Measurements from ENCODE around the gene PTGER2. TPM values are rescaled to one million over a fixed set of nuclear protein-coding genes. Genes with fewer than 3 reads are reported as not detected.

The PTGER2 gene, protein sequence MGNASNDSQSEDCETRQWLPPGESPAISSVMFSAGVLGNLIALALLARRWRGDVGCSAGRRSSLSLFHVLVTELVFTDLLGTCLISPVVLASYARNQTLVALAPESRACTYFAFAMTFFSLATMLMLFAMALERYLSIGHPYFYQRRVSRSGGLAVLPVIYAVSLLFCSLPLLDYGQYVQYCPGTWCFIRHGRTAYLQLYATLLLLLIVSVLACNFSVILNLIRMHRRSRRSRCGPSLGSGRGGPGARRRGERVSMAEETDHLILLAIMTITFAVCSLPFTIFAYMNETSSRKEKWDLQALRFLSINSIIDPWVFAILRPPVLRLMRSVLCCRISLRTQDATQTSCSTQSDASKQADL
- polyA plus RNA-seq = 2.8 TPM

- Mint-ChIP-seq H3K4me1 (peaks cover 27 to 30% (median 28%) of the 10 kb centered on the region in 3 donors), H3K9me3 (peaks cover 0 to 2% (median 0%) of the 10 kb centered on the region in 3 donors), H3K27ac (peak within 1 kb of the TSS; percentile 23 to 82 (median 58)), H3K4me3 (peak within 1 kb of the TSS; percentile 84 to 96 (median 88)), H3K36me3 (no peaks in the 10 kb centered on the region), H3K27me3 (peaks cover 53% of the 10 kb centered on the region)
Measured at GRCh38 chr14:52313903-52314594, at the start of gene PTGER2. TSS of gene PTGER2 (plus strand) at chr14:52314312. CDS start at chr14:52314549, 237 bp downstream.

DNA sequence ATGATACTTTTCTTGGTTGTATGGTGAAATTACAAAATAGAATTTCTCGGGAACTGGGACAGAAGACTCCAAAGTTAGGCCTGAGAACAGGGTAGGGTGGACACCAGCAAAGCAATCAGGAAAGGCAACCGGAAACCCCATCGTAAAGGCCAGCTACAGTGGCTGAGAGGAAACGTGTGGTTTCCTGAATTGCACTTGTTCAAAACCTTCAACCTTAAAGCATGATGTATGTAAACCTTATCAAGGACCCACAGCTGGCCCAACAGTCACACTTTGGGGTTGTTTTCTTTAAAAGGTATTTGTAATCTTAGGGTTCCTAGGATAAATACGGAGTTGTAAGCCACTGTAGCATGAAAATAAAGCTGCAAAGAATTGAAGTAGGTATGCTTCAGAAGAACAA is 48.9 kb upstream of the PTGER2 start:
- Mint-ChIP-seq H3K27ac (no peak overlapping the region), H3K27me3 (peaks cover 48% of the 10 kb centered on the region), H3K9me3 (peaks cover 0 to 3% (median 2%) of the 10 kb centered on the region in 3 donors), H3K4me1 (peaks cover 4 to 20% (median 6%) of the 10 kb centered on the region in 3 donors), H3K36me3 (no peaks in the 10 kb centered on the region), H3K4me3 (peak overlapping the region in 2 of 4 donors; percentile 18 to 25)

DNA sequence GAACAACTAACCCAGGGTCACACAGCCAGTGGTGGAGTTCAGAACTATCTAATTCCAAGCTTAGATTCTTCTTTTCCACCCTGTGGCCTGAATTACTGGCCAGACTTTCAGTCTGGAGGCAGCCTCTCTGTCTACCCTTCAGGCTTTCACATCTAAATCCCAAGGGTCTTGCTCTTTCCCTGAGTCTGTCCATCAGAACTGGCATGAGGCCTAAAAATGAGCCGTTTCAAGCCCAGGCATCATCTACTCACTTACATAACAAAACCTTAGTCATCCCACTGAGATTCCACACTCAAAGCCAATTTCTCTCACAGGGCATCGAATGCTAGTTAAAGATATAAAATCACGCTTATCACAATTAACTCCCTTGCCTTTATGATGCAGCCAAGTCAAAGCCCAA is 47.9 kb upstream of the PTGER2 start:
- Mint-ChIP-seq H3K4me3 (no peak overlapping the region), H3K4me1 (peaks cover 4 to 20% (median 6%) of the 10 kb centered on the region in 3 donors), H3K27ac (peak overlapping the region in 1 of 3 donors; percentile 28), H3K27me3 (peaks cover 48% of the 10 kb centered on the region), H3K36me3 (no peaks in the 10 kb centered on the region), H3K9me3 (peaks cover 0 to 1% (median 0%) of the 10 kb centered on the region in 3 donors)

DNA sequence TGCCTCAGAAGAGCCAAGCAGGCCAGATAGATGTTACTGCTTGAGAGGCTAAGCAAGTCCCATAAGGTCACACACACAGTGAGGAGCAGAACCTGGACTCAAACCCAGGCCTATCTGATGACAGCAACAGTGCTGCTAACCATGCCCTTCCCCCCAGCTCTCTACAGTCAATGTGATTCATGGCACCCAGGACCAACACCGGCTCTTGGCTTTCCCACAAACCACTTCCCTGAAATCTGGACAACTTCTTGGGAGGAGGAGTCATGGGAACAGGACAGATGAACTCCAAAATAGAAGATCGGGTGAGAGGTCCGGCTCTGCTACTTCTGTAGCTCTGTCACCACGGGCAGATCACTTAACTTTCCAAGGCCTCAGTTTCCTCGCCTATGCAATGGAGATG is 47.3 kb upstream of the PTGER2 start:
- Mint-ChIP-seq H3K27ac (no peak overlapping the region), H3K4me3 (no peak overlapping the region), H3K27me3 (peaks cover 48% of the 10 kb centered on the region), H3K36me3 (no peaks in the 10 kb centered on the region), H3K4me1 (peaks cover 4 to 20% (median 6%) of the 10 kb centered on the region in 3 donors), H3K9me3 (no peaks in the 10 kb centered on the region)

- peaks cover 52% of the 10 kb centered on the region for H3K27me3 Mint-ChIP-seq
- no peaks in the 10 kb centered on the region for H3K36me3 Mint-ChIP-seq
- H3K4me1 Mint-ChIP-seq = peaks cover 4 to 19% (median 5%) of the 10 kb centered on the region in 3 donors
- peak within 1 kb of the TSS in 3 of 4 donors; percentile 70 to 91 (median 70) for H3K4me3 Mint-ChIP-seq
- H3K9me3 Mint-ChIP-seq = no peaks in the 10 kb centered on the region
- peak within 1 kb of the TSS in 1 of 3 donors; percentile 70 for H3K27ac Mint-ChIP-seq
Measured at GRCh38 chr14:52267501-52268278, 46.4 kb upstream of the PTGER2 start, which contains the start of gene PTGDR. TSS of gene PTGDR (plus strand) at chr14:52267698. CDS start at chr14:52267815, 117 bp downstream.

GRCh38 chr14:52268279-52269061 is 45.6 kb upstream of the PTGER2 start:
- H3K4me3 Mint-ChIP-seq = peak overlapping the region in 3 of 4 donors; percentile 70 to 91 (median 70)
- no peak overlapping the region for H3K27ac Mint-ChIP-seq
- peaks cover 4 to 18% (median 4%) of the 10 kb centered on the region in 3 donors for H3K4me1 Mint-ChIP-seq
- H3K9me3 Mint-ChIP-seq = no peaks in the 10 kb centered on the region
- H3K27me3 Mint-ChIP-seq = peaks cover 57% of the 10 kb centered on the region
- no peaks in the 10 kb centered on the region for H3K36me3 Mint-ChIP-seq

DNA sequence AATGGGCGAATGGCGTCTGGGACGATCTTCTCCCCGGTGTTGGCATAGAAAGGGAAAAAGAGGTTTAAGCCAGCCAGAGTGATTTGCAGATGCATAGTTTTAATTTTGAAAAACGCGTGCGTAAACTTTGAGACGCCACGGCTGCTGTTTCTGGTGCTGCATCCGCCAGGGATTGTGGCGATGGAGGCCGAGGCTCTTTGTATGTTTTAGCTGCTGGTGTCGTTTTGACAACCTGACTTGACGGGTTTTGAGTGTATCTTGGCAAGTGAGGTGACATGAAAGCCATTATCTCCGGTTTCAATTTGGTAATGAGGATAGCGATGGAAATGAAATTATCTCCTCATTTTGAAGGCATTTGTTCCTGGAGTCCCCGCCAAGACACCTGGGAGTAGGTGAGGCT is 45.0 kb upstream of the PTGER2 start:
- Mint-ChIP-seq H3K27ac (no peak overlapping the region), H3K4me3 (peak overlapping the region in 3 of 4 donors; percentile 39 to 85 (median 67)), H3K9me3 (no peaks in the 10 kb centered on the region), H3K27me3 (peaks cover 58% of the 10 kb centered on the region), H3K4me1 (peaks cover 4 to 18% (median 4%) of the 10 kb centered on the region in 3 donors), H3K36me3 (no peaks in the 10 kb centered on the region)

- H3K27me3 Mint-ChIP-seq = peaks cover 57% of the 10 kb centered on the region
- peaks cover 4 to 18% (median 4%) of the 10 kb centered on the region in 3 donors for H3K4me1 Mint-ChIP-seq
- no peaks in the 10 kb centered on the region for H3K9me3 Mint-ChIP-seq
- no peak overlapping the region for H3K27ac Mint-ChIP-seq
- H3K4me3 Mint-ChIP-seq = no peak overlapping the region
- no peaks in the 10 kb centered on the region for H3K36me3 Mint-ChIP-seq
Measured at GRCh38 chr14:52269982-52270381, 44.1 kb upstream of the PTGER2 start.

GRCh38 chr14:52271538-52271937 is 42.6 kb upstream of the PTGER2 start:
- H3K36me3 Mint-ChIP-seq = no peaks in the 10 kb centered on the region
- no peak overlapping the region for H3K4me3 Mint-ChIP-seq
- H3K9me3 Mint-ChIP-seq = no peaks in the 10 kb centered on the region
- peaks cover 51% of the 10 kb centered on the region for H3K27me3 Mint-ChIP-seq
- H3K27ac Mint-ChIP-seq = no peak overlapping the region
- peaks cover 0 to 13% (median 0%) of the 10 kb centered on the region in 3 donors for H3K4me1 Mint-ChIP-seq

DNA sequence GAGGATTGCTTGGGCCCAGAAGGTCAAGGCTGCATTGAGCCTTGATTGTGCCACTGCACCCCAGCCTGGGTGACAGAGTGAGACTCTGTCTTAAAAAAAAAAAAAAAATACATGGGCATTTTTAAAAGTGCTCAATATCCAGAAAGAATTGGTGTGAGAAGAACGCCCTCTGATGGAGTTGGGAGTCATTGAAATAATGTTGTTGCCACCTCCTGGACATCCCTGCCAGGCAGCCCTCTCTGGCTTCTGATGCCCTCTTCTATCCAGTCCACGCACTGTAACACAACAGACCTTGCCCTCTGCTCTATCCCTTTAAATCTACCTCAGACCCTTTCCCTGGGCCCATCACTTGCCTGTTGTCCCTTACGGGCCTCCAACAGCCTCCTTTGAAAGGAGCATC is 41.7 kb upstream of the PTGER2 start:
- Mint-ChIP-seq H3K27ac (peak overlapping the region in 1 of 3 donors; percentile 47), H3K9me3 (no peaks in the 10 kb centered on the region), H3K27me3 (peaks cover 45% of the 10 kb centered on the region), H3K4me1 (peaks cover 0 to 13% (median 0%) of the 10 kb centered on the region in 3 donors), H3K36me3 (no peaks in the 10 kb centered on the region), H3K4me3 (peak overlapping the region in 1 of 4 donors; percentile 69)

- H3K4me1 Mint-ChIP-seq = no peaks in the 10 kb centered on the region
- H3K27ac Mint-ChIP-seq = no peak overlapping the region
Measured at GRCh38 chr14:52275372-52275771, 38.7 kb upstream of the PTGER2 start.

DNA sequence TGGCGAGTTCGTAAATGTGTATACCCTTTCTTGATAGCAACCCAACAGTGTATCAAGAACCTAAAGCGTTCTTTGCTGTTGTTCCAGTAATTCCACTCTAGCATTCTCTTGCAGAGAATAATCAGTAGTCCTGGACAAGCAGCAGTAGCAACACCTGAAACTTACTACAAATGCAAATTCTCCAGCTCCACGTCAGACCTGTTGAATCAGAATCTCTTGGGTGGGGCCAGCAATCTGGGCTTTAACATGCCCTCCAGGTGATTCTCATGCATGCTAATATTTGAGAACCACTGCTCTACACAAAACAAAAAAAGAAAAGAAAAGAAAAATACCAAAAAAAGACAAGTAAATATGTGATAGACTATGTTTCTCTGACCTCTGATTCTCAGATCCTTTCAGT is 36.6 kb upstream of the PTGER2 start:
- peaks cover 24% of the 10 kb centered on the region for H3K27me3 Mint-ChIP-seq
- H3K4me3 Mint-ChIP-seq = no peak overlapping the region
- H3K36me3 Mint-ChIP-seq = no peaks in the 10 kb centered on the region
- H3K27ac Mint-ChIP-seq = no peak overlapping the region
- H3K9me3 Mint-ChIP-seq = no peaks in the 10 kb centered on the region
- no peaks in the 10 kb centered on the region for H3K4me1 Mint-ChIP-seq

More at GRCh38 chr14:52275372-52275771, 38.7 kb upstream of the PTGER2 start:
- H3K36me3 Mint-ChIP-seq = no peaks in the 10 kb centered on the region
- H3K4me3 Mint-ChIP-seq = no peak overlapping the region
- H3K27me3 Mint-ChIP-seq = peaks cover 28% of the 10 kb centered on the region
- H3K9me3 Mint-ChIP-seq = no peaks in the 10 kb centered on the region

DNA sequence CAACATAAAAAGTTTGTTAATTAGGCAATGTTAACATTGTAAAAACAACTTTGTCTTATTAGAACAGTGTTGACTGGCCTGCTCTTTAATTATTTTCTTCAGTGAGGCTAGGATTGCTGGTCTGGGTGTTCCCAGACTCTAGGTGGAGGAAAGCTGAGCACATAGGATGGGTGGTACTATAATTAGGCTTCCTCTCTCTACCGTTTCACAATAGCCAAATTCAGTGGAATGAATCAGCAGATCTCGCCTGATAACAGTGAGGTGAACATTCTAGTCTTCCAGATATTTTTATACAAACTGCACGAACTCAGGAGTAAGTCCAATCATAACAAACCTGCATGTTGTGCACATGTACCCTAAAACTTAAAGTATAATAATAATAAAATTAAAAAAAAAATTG is 34.7 kb upstream of the PTGER2 start:
- Mint-ChIP-seq H3K36me3 (no peaks in the 10 kb centered on the region), H3K27ac (no peak overlapping the region), H3K9me3 (no peaks in the 10 kb centered on the region), H3K27me3 (peaks cover 19% of the 10 kb centered on the region), H3K4me3 (no peak overlapping the region), H3K4me1 (no peaks in the 10 kb centered on the region)

GRCh38 chr14:52283099-52283498 is 31.0 kb upstream of the PTGER2 start:
- Mint-ChIP-seq H3K4me1 (no peaks in the 10 kb centered on the region), H3K9me3 (no peaks in the 10 kb centered on the region), H3K27ac (no peak overlapping the region), H3K27me3 (peaks cover 27% of the 10 kb centered on the region), H3K4me3 (no peak overlapping the region), H3K36me3 (peaks cover 1% of the 10 kb centered on the region)
